ENCODE results near the gene NR1H4. TPM values are rescaled to one million over a fixed set of nuclear protein-coding genes. Genes with fewer than 3 reads are reported as not detected.
A peak's percentile ranks its signal among the peaks of the same experiment; 100 is the strongest.

NR1H4 gene
- total and polyA plus RNA-seq, 2 donors from 2014 or later = 42.2 to 62.6 TPM

DNA sequence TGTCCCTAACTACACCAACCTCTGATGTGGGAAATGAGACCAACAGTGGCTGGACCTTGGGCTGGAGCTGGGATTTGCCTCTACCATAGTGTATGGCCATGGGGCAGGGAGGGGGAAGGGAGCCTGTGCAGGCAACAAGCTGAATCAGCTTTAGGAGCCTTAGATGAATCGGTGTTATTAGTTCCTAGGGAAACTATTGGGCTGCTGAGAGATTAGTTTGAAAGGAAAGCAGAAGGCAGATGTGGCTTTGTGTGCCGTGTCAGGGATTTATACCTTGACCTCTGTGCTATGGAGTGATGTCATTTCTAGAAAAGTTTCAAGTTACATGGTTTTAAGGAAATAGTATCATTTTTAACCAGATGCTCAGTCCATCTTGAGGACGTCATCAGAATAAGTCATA lies 80.3 kb downstream of the NR1H4 start:
- H3K27me3 ChIP-seq (ENCODE audit: control insufficient read depth, insufficient read depth, low read length) = no peaks in the 10 kb centered on the region
- H3K36me3 ChIP-seq (ENCODE audit: control insufficient read depth in 2 of 3, insufficient read depth in 3 of 3, low read length in 3 of 3) = no peaks in the 10 kb centered on the region
- peak in 1 of 5 donors; percentile 11 for DNase-seq
- H3K4me3 ChIP-seq (ENCODE audit: low read length in 3 of 3) = no peak overlapping the region
- intact Hi-C loops (cut with DNase I) = loop anchor here (10.0 kb wide), 1 partner anchor 319 kb away; no protein-coding TSS in a partner anchor
- no peak overlapping the region for H3K27ac ChIP-seq (ENCODE audit: low read depth in 2 of 2, low read length in 2 of 2)
- TF ChIP-seq CTCF (IDR thresholded peaks at IDR 0.05; ENCODE audit: borderline replicate concordance, extremely low read depth, insufficient read depth) = no peak
- H3K9ac ChIP-seq (ENCODE audit: low read length in 3 of 3) = no peak overlapping the region
- FAIRE-seq = no peak
- no peaks in the 10 kb centered on the region for H3K9me3 ChIP-seq (ENCODE audit: control insufficient read depth in 2 of 3, insufficient read depth in 1 of 3, low read length in 3 of 3)
- peaks cover 0 to 3% (median 0%) of the 10 kb centered on the region in 3 donors for H3K4me1 ChIP-seq (ENCODE audit: control insufficient read depth in 2 of 3, insufficient read depth in 2 of 3, low read depth in 1 of 3, low read length in 3 of 3)

GRCh38 chr12:100554608-100555077 lies 81.0 kb downstream of the NR1H4 start:
- Histone ChIP-seq H3K9me3 (ENCODE audit: control insufficient read depth in 2 of 3, insufficient read depth in 1 of 3, low read length in 3 of 3) (no peaks in the 10 kb centered on the region), H3K9ac (ENCODE audit: low read length in 3 of 3) (no peak overlapping the region), H3K36me3 (ENCODE audit: control insufficient read depth in 2 of 3, insufficient read depth in 3 of 3, low read length in 3 of 3) (no peaks in the 10 kb centered on the region), H3K4me1 (ENCODE audit: control insufficient read depth in 2 of 3, insufficient read depth in 2 of 3, low read depth in 1 of 3, low read length in 3 of 3) (peaks cover 0 to 3% (median 0%) of the 10 kb centered on the region in 3 donors), H3K27ac (ENCODE audit: low read depth in 2 of 2, low read length in 2 of 2) (no peak overlapping the region), H3K4me3 (ENCODE audit: low read length in 3 of 3) (no peak overlapping the region), H3K27me3 (ENCODE audit: control insufficient read depth, insufficient read depth, low read length) (no peaks in the 10 kb centered on the region)
- intact Hi-C loops (cut with DNase I) = loop anchor here (10.0 kb wide), 1 partner anchor 320 kb away; no protein-coding TSS in a partner anchor
- DNase-seq (peak in 3 of 5 donors; percentile 63 to 95 (median 94)), FAIRE-seq (peak; percentile 99)
- peak; percentile 90 for TF ChIP-seq CTCF (IDR thresholded peaks at IDR 0.05; ENCODE audit: borderline replicate concordance, extremely low read depth, insufficient read depth)

GRCh38 chr12:100555722-100556121 lies 82.1 kb downstream of the NR1H4 start:
- Histone ChIP-seq H3K4me3 (ENCODE audit: low read length in 3 of 3) (no peak overlapping the region), H3K27me3 (ENCODE audit: control insufficient read depth, insufficient read depth, low read length) (no peaks in the 10 kb centered on the region), H3K27ac (ENCODE audit: low read depth in 2 of 2, low read length in 2 of 2) (no peak overlapping the region), H3K4me1 (ENCODE audit: control insufficient read depth in 2 of 3, insufficient read depth in 2 of 3, low read depth in 1 of 3, low read length in 3 of 3) (peaks cover 0 to 3% (median 0%) of the 10 kb centered on the region in 3 donors), H3K9ac (ENCODE audit: low read length in 3 of 3) (no peak overlapping the region), H3K36me3 (ENCODE audit: control insufficient read depth in 2 of 3, insufficient read depth in 3 of 3, low read length in 3 of 3) (no peaks in the 10 kb centered on the region), H3K9me3 (ENCODE audit: control insufficient read depth in 2 of 3, insufficient read depth in 1 of 3, low read length in 3 of 3) (no peaks in the 10 kb centered on the region)
- FAIRE-seq = no peak
- no peak for TF ChIP-seq CTCF (IDR thresholded peaks at IDR 0.05; ENCODE audit: borderline replicate concordance, extremely low read depth, insufficient read depth)
- intact Hi-C loops (cut with DNase I) = loop anchor here (10.0 kb wide), 1 partner anchor 321 kb away; no protein-coding TSS in a partner anchor
- peak in 1 of 5 donors; percentile 1 for DNase-seq
